PC-3 (cell line): ENCODE results near the gene ZFP28.

Source experiments
- CTCF ChIP-seq: fragments of 300-600 bp; sonication (generic); conservative IDR thresholded peaks from 2 replicates; pipeline ENCODE4 v1.5.1; 2017; ENCODE audit warnings: antibody characterized with exemption, low read depth, mild to moderate bottlenecking, low read length
- EZH2 ChIP-seq: fragments of 300-600 bp; sonication (generic); IDR thresholded peaks from one replicate; pipeline ENCODE4 v1.6.1; 2017; ENCODE audit warnings: antibody characterized with exemption, mild to moderate bottlenecking, low read length; ENCODE audit not compliant: unreplicated experiment
- EZH2phosphoT487 ChIP-seq: fragments of 300-600 bp; sonication (generic); IDR thresholded peaks from 2 replicates; pipeline ENCODE4 v1.6.1; 2018; ENCODE audit warnings: mild to moderate bottlenecking, antibody characterized with exemption, low read length, borderline replicate concordance

GRCh38 chr19:56567274-56568120, 28.7 kb downstream of the ZFP28 start, which contains the start of gene ZNF470:
- no peak for TF ChIP-seq CTCF
- TF ChIP-seq EZH2: no peak
- TF ChIP-seq EZH2phosphoT487: no peak
